NCI-H446 (cell line): Measurements from ENCODE around the gene CHAMP1.
"Not testable (repeated sequence)": the region's sequence is repeated elsewhere in the genome, so short reads cannot be mapped to it uniquely, and the experiment has no call there.

Experiments used
- DNase-seq, 2 experiments: peaks; one replicate each; lab custom pipeline; 2025; lab: John Stamatoyannopoulos, UW

CHAMP1 gene

GRCh38 chr13:114299604-114300305 is 14.5 kb upstream of the CHAMP1 start:
- DNase-seq = no peak

GRCh38 chr13:114303700-114304327 is 10.5 kb upstream of the CHAMP1 start:
- DNase-seq = no peak

DNA sequence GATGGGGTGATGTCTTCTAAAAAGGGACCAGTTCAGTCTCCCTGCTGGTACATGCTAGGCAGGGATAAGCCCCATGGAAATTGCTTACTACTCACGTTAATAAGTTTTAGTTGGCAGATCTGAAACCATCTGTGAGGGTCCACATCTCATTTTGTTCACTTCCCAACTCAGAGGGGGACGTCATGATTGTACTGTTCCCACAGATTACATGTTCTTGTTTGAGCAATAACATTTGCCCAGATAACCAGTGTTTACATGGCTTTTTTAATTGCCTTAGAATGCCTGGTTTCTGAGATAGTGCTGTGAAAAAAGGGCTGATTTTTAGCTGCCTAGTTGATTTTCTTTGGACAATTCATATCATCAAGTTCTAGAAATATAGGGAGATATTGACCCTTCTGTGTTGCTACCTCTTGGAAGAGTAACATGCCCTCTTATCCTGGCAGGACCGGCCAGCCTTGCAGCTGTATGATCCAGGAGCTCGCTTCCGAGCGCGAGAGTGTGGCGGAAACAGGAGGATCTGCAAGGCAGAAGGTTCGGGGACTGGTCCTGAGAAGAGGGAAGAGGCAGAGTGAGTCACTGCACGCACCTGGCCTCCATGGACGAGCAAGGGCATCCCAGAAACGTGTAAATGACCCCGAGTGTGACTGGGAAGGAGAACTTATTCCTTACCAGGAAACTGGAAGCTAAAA is 9.8 kb upstream of the CHAMP1 start:
- DNase-seq = no peak

- no peak for DNase-seq
Measured at GRCh38 chr13:114309086-114309485, 5.2 kb upstream of the CHAMP1 start.

GRCh38 chr13:114309806-114310410 is 4.4 kb upstream of the CHAMP1 start:
- DNase-seq = peak in 1 of 2 experiments; percentile 23

- DNase-seq = no peak
Measured at GRCh38 chr13:114310956-114311355, 3.3 kb upstream of the CHAMP1 start.

DNA sequence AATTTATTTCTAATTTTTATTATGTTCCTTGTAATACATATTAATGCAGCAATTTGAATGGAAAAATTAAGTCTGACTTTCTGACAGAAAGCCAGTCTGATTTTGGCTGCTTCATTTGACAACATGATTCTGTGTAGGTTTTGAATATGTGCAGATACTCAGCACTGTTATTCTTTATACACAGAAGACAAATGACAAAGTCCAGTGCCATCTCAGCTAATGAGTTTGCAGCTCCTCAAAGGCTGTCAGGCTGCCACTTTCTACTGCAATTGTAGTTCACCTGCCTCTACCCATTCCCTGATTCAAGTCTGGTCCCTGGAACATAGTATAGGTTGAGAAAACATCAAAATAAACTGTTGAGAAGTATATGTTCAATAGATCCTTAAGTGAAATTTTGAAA is 2.9 kb upstream of the CHAMP1 start:
- DNase-seq = no peak

GRCh38 chr13:114311908-114312307 is 2.4 kb upstream of the CHAMP1 start:
- DNase-seq = no peak

- no peak for DNase-seq
Measured at GRCh38 chr13:114313061-114313860, 1.0 kb upstream of the CHAMP1 start.

- DNase-seq = no peak
Measured at GRCh38 chr13:114315074-114315785, 927 bp downstream of the CHAMP1 start.

- no peak for DNase-seq
Measured at GRCh38 chr13:114318624-114319023, 4.3 kb downstream of the CHAMP1 start.

- DNase-seq = no peak
Measured at GRCh38 chr13:114319441-114319913, 5.2 kb downstream of the CHAMP1 start.

DNA sequence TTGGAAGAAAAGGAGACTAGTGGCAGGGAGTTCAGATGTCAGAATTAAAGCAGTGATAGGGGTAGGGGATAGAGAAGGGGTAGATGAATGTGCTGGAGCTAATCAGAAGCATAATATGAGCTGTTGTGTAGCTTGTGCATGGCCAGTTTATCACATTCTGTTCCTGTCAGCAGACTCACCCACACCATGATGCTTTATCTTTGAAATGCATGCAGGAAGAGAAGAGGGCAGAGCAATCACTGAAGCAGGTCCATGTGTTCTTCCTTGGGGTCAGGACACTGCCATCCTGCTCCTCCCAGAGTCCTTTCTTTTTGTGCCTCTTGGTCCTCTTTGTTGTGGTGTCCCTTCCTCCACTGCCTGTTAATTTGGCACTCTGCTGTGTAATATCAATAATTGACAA is 5.8 kb downstream of the CHAMP1 start:
- DNase-seq = no peak

GRCh38 chr13:114321256-114321655 is 7.0 kb downstream of the CHAMP1 start:
- DNase-seq = no peak

- DNase-seq = no peak
Measured at GRCh38 chr13:114323349-114323748, 9.0 kb downstream of the CHAMP1 start.

GRCh38 chr13:114324334-114324733 is 10.0 kb downstream of the CHAMP1 start:
- no peak for DNase-seq

- DNase-seq = no peak
Measured at GRCh38 chr13:114325729-114326128, 11.4 kb downstream of the CHAMP1 start.

DNA sequence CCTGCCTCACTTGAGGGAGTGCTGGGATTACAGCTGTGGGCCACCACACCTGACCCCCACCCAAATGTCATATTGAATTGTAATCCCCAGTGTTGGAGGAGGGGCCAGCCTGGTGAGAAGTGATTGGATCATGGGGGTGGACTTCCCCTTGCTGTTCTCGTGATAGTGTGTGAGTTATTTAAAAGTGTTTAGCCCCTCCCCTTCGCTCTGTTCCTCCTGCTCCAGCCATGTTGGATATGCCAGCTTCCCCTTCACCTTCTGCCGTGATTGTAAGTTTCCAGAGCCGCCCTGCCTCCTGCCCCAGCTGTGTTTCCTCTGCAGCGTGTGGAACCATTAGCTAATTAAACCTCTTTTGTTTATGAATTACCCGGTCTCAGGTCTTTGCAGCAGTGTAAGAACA is 13.7 kb downstream of the CHAMP1 start:
- no peak for DNase-seq

DNA sequence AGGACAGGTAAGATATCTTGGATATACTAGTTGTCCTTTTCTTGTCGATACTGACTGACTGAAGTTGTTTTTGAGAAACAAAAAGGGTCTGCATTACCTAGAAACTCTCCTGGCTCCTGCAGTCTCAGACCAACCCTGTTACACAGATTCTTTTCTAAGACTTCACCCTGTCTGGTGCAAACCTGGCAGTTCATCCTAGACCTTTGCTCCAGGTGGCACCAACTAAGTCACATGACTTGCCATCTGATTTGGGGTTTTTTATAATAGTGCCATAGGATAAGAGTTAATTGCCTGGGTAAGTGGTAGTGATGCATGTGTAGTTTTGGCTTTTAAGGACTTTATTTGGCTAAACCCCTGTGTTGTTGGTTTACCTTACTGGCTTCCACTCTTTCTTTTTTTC is 14.3 kb downstream of the CHAMP1 start:
- no peak for DNase-seq

DNA sequence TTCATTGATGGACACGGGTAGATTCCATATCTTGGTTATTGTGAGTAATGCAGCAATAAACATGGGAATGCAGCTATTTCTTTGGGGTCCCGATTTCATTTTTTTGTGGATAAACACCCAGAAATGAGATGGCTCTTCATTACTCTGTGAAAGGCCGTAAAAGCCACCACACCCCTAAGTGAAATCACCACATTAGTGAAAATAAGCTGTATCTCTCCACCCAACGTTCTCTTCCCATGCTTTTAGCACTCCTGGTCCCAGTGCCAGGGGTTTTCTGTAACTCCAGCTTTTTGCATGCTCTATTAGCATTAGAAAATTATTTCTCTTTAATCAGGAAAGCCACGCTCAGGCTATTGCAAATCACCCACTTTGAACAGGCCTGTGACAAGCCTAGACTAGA is 15.8 kb downstream of the CHAMP1 start:
- no peak for DNase-seq

- not testable (repeated sequence) for DNase-seq
Measured at GRCh38 chr13:114333881-114334280, 19.6 kb downstream of the CHAMP1 start.
